Activated gamma-delta T cell (primary cell): ENCODE measurements around the gene ZRANB2.

ENCODE experiments used
- DNase-seq: peaks from one replicate; lab custom pipeline; 2025; lab: John Stamatoyannopoulos, UW

The ZRANB2 gene

DNA sequence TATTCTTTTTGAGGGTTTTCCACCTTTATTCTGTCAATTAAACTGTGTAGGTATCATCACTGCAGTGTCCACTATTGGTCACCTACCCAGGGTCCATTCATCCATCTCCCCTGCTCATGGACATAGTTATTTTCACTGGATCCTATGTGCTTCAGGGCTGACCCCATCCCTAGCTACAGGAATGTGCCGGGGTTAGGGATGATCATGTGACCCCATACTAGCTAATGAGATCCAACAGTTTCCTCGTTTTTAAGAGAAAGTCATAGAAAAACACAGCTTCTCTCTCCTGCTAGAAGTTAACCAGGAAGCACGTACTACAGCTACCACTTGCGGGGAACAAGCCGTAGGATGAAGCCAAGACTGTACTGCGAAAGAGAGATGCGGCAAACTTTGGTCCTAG, 52.8 kb downstream of the ZRANB2 start:
- no peak for DNase-seq

DNA sequence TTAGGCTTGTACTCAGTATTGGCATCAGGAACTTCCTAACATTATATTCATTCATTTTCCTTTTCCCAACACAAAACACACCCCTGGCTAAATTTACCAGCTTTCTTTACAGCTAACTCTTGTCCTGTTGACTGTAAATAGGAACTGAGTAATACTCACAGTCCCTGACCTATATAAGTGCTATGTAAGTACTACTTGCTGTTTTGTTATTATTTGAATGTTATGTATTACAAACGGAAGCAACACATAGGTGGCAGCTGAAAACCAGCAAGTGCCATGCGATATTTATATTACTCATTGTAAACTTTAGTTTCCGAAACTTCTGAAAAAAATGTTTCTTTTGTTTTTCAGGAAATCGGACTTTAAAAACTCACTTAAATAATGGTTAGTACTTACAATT, 54.7 kb downstream of the ZRANB2 start:
- DNase-seq: no peak

DNA sequence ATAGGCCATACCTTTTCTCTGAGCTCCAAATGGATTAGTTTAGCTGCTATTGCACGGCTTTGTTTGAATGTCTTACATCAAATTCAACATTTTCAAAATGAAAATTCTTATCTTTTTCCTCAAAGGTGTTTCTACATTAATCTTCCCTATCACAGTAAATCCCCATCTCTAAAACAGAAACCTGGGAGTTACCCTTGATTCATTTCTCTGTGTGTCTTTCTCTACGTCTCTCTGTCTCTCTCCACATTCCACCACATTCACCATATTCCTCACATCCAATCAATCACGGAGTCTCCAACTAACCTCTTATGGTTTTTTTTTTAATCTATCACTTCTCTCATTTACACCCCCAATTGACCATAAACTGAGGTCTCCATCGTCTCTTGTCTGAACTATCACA, 57.3 kb downstream of the ZRANB2 start:
- DNase-seq: no peak

DNA sequence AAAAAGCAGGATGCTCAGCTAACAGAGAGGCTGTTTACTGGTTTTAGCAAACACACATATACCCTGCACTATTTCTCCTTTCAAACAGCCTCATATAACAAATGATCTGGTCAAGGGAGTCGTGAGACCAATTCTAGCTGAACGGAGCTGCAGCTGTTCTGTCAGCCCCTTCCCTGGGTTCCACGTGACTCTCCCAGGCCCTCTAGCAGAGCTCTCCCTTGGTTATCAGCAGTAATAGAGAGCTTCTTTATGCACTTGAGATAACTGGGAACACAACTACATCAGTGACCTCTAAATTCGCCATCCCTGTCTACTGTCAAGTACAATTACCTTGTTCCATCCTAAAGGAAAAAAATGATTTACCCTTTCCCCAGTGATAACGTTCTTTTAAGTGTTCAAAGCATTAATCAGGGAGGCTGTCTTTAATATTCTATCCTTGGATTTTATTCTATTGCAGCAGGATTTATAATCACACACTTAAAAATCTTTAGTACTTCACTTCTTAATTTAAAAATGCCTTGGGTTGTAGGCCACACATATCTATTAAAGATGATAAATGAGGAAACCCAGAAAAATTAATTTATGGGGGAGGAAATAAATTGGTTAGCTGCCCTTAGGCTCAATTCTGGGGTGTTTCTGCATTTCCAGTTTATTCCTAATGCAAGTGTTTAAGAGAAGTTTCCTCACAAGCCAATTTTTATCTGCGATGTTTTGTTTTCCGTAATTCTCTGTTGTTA, 61.4 kb downstream of the ZRANB2 start:
- DNase-seq: no peak

DNA sequence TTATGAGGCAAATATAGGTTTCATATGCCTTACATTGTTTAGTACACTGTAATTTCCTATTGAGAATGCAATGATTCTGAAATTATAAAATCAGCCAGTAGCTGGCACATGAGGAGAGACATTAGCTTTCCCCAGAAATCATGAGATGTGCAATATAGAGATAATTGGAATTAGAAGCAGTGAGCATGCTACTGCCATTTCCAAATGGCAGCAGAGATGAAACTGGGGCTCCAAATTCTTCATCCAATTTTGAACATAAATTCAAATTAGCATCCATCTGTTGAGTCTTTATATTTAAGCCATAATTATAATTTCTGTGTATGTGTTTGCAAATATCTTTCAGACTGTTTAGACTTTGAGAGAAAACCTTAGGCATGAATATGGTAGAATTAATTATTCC, 62.0 kb downstream of the ZRANB2 start:
- DNase-seq: no peak

DNA sequence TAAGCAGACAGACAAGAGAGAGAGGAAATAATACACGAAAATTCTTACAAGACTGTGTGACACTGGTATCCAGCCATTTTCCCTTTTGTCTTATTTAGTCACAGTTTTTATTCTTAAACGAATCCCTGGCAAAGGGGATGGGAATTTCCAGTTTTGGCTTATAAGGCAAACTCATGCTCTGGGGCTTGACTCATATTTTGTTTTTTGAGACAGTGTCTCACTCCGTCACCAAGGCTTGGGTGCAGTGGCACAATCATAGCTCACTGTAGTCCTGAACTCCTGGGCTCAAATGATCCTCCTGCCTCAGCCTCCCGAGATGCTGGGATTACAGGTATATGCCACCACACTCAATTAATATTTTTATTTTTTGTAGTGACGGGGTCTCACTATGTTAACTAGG, 65.1 kb downstream of the ZRANB2 start:
- DNase-seq: no peak

DNA sequence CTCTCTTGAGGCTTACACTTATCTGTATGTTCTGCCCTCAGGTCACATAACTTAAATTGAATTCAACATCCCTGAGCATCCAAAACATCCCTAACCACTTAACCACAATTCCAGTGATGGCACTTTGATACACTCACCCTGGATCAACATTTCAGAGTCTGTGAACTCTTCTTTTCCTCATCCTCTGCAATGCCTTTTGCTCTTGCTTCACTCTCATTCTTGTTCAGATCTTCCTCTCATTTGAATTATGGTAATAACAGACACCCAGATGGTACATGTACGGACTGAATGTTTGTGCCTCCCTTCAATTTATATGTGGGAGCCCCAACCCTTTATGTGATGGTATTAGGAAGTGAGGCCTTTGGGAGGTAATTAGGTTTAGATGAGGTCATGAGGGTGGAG, 66.7 kb downstream of the ZRANB2 start:
- no peak for DNase-seq
